Heart left ventricle (tissue), 13 donors: ENCODE results near the gene PTPRN2.

Source experiments
- POLR2A ChIP-seq, 2 donors: fragments of 450-650 bp; IDR thresholded peaks; one replicate each; pipeline ENCODE4 v1.6.1; 2017; ENCODE audit warnings: antibody characterized with exemption in 2 of 2, mild to moderate bottlenecking in 2 of 2, moderate library complexity in 2 of 2
- TF ChIP-seq, protein P1 (sequence below), 12 donors: fragments of 200-600 bp; sonication (generic) in 4 of 12; IDR thresholded peaks; one replicate each; pipeline versions ENCODE4 v1.5.0 to v1.8.0; 2018 to 2022; ENCODE audit warnings: antibody characterized with exemption in 12 of 12, mild to moderate bottlenecking in 5 of 12
- donor health status: ischemic (EF 13 %, LVEDD 7.1; RV severe dilation, severe dysfunction).
- donor health status: DM: no; HTN: yes; CAD: no.
- donor health status: DM: no; HTN: no; CAD: no.
- donor health status: ischemic (EF 25% LVEDD 6.9; RV normal size, moderate dysfunction).
- donor health status: ischemic (EF 25% LVEDD 5.7; RV mildly dilated, moderate dysfunction).
- donor health status: ischemic (EF 35%, LVEDD 5.7; RV mildly dilated, moderate dysfunction).
- donor health status: nonischemic (EF 11% LVEDD 7.7; RV severe dilation, severe dysfunction).
- donor health status: DM: yes; HTN: yes; CAD: no.
- donor health status: PGD.
- donor health status: ischemic (EF 29% LVEDD 5.4; RV normal size, mild dysfunction).
- donor health status: nonischemic (EF 23%, LVEDD 6.1; RV moderate dilation, normal function).

DNA sequence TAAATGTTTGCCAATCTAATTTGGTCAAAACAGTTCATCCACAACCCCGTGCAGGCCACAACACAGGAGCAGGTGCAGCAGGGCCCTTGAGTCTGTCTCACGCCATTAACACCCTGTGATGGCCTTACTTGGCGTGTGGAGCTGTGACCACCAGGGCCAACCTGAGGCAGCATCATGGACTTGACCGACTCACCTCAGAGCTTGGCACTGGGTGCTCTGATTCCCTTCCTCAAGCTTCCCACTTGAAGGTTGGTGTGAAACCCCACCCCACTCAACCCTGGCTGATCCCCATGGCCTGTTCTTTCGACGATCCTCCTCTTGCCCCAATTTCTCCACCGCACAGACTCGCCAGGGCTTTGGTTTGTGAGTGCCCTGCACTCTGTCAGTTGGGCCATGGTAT is 623.1 kb downstream of the PTPRN2 start:
- no peak for TF ChIP-seq POLR2A (IDR thresholded peaks at IDR 0.05)
- TF ChIP-seq, protein P1, sequence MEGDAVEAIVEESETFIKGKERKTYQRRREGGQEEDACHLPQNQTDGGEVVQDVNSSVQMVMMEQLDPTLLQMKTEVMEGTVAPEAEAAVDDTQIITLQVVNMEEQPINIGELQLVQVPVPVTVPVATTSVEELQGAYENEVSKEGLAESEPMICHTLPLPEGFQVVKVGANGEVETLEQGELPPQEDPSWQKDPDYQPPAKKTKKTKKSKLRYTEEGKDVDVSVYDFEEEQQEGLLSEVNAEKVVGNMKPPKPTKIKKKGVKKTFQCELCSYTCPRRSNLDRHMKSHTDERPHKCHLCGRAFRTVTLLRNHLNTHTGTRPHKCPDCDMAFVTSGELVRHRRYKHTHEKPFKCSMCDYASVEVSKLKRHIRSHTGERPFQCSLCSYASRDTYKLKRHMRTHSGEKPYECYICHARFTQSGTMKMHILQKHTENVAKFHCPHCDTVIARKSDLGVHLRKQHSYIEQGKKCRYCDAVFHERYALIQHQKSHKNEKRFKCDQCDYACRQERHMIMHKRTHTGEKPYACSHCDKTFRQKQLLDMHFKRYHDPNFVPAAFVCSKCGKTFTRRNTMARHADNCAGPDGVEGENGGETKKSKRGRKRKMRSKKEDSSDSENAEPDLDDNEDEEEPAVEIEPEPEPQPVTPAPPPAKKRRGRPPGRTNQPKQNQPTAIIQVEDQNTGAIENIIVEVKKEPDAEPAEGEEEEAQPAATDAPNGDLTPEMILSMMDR (IDR thresholded peaks at IDR 0.05) = no peak
